ENCODE results near the gene CADPS. TPM values are rescaled to one million over a fixed set of nuclear protein-coding genes. Genes with fewer than 3 reads are reported as not detected.

CADPS gene
- total and polyA plus RNA-seq, 4 donors = 0.13 to 0.99 (median 0.75) TPM; not detected in 1

DNA sequence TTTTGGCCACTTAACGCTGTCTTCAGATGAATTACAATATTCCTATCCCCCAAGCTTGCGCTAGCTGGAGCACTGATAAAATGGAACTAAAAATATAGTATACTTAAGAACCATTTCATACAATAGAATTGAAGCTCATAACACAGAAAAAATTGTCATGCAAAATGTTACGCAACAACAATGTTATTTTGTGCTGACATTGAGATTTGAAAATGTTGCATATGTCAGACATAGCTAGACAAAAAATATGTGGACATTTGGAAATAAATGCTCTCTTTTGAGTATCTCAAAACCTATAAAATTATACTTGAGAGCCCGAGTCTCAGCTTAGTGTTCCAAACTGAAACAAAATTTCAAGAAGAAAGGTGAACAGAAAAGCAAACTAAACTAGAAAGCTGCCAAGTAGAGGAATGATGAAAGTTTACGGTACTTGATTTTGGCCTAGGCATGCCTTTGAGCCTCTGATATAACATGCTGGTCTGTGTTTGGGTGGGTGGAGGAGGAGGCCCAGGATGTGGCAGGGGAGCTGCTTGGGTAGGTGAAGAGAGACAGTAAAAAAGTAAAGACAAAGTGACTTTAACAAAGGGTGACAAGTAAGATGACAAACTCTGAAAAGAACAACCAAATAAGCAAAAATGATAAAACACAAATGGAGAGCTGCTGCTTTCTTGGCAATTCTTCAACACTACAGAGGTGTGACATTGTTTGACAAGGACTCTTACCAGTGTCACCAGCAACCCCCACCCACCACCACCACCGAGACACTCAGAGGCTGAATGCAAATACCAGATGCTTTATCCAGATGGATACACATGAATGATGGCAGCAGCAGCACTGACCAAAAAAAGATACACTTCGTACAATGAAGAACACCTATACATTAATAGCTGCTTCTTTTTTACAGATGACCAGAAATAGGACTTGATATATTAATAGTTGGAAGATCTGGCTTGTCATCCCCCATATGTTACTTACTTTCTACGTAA lies 372.6 kb downstream of the CADPS start:
- Histone ChIP-seq H3K4me1 (ENCODE audit: control insufficient read depth in 1 of 2, insufficient read depth in 2 of 2, low read length in 2 of 2) (no peaks in the 10 kb centered on the region), H3K27me3 (ENCODE audit: control insufficient read depth in 1 of 2, insufficient read depth in 2 of 2, low read length in 1 of 2) (no peaks in the 10 kb centered on the region), H3K27ac (ENCODE audit: low read depth in 1 of 2, low read length in 2 of 2) (no peak overlapping the region), H3K36me3 (ENCODE audit: control insufficient read depth in 1 of 2, insufficient read depth in 2 of 2, low read length in 1 of 2) (no peaks in the 10 kb centered on the region), H3K4me3 (ENCODE audit: low read length in 2 of 2) (no peak overlapping the region), H3K9me3 (ENCODE audit: control insufficient read depth, low read length) (no peaks in the 10 kb centered on the region)
- DNase-seq (no peak), ATAC-seq (ENCODE audit: low FRiP score) (no peak)
- 81 to 82% methylated on average over 8 of the region's 8 CpGs for WGBS, 2 donors
- intact Hi-C loops (cut with DNase I) = no loop called here

DNA sequence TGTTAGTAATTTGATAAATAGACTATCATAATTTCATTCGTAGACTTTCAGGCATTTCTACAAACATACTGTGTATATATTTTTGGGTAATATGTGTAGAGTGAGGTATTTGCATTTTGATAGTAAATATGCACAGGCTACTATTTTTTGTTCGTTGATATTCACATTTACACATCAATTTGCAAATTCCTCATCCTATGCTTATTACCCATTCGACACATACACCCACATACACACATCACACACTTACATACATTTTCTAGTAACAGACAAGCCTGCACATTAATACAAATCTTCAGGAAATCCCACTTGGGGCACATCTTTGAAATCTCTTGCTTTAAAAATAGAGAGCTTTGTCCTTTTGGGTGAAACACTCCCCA lies 373.9 kb downstream of the CADPS start:
- ATAC-seq (ENCODE audit: low FRiP score) = no peak
- no peaks in the 10 kb centered on the region for H3K27me3 ChIP-seq (ENCODE audit: control insufficient read depth in 1 of 2, insufficient read depth in 2 of 2, low read length in 1 of 2)
- WGBS, 2 donors = 92 to 94% methylated on average over 3 of the region's 3 CpGs
- H3K4me1 ChIP-seq (ENCODE audit: control insufficient read depth in 1 of 2, insufficient read depth in 2 of 2, low read length in 2 of 2) = no peaks in the 10 kb centered on the region
- no peak overlapping the region for H3K27ac ChIP-seq (ENCODE audit: low read depth in 1 of 2, low read length in 2 of 2)
- no peak overlapping the region for H3K4me3 ChIP-seq (ENCODE audit: low read length in 2 of 2)
- intact Hi-C loops (cut with DNase I) = no loop called here
- H3K9me3 ChIP-seq (ENCODE audit: control insufficient read depth, low read length) = no peaks in the 10 kb centered on the region
- H3K36me3 ChIP-seq (ENCODE audit: control insufficient read depth in 1 of 2, insufficient read depth in 2 of 2, low read length in 1 of 2) = no peaks in the 10 kb centered on the region
- DNase-seq = no peak

DNA sequence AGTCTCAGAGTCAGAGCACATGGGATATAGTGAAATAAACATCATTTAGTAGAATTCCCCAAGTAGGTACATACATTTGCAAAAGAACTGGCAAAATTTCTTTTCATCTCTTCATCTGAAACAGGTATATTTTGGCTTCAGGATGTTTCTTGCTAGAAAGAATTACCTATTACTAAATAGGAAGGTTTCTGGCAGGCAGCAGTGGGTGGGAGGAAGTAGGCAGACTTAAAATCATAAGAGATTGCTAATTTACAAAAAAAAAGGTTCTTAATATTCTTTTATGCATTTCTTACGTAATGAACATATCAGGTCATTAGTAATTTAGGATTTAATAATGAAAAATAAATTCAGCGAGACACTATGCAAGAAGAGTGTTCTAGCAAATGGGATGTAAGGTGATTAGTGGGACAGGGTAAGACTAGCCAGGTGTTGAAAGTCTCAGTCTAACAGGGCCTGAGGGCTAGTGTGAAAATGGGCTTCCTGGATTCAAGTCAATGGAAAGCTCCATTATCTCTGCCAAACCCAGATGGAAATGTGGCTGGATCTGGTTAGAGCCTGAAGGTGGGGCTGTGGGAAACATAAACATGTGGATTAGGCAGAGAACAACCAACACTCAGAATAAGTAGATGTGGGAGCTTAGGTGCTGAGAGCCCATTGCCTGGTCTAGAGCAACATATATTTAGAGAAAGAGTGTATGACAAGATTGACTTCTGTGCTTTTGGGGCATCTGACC lies 374.5 kb downstream of the CADPS start:
- no peak for ATAC-seq (ENCODE audit: low FRiP score)
- 96 to 98% methylated on average over 2 of the region's 2 CpGs for WGBS, 2 donors

DNA sequence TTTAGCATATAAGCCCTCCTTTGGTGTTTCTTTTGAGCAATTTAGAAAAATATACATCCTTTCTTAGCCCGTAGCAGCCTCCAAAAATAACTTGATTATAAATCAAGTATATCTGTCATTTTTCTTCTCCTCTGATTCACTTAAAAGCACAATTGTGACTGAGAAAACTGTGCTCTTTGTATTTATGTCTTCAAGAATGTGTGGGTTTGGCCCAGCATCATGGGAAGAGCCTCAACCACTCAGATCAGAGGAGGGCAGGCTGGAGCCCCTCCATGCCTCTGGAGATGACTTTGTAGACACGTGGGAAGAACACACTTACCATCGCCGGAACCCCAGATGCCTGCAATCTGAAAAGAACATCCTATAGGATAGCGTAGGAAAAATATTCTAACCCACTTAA lies 378.1 kb downstream of the CADPS start:
- Histone ChIP-seq H3K4me1 (ENCODE audit: control insufficient read depth in 1 of 2, insufficient read depth in 2 of 2, low read length in 2 of 2) (no peaks in the 10 kb centered on the region), H3K4me3 (ENCODE audit: low read length in 2 of 2) (no peak overlapping the region), H3K27ac (ENCODE audit: low read depth in 1 of 2, low read length in 2 of 2) (no peak overlapping the region), H3K36me3 (ENCODE audit: control insufficient read depth in 1 of 2, insufficient read depth in 2 of 2, low read length in 1 of 2) (no peaks in the 10 kb centered on the region), H3K27me3 (ENCODE audit: control insufficient read depth in 1 of 2, insufficient read depth in 2 of 2, low read length in 1 of 2) (no peaks in the 10 kb centered on the region), H3K9me3 (ENCODE audit: control insufficient read depth, low read length) (no peaks in the 10 kb centered on the region)
- intact Hi-C loops (cut with DNase I) = no loop called here
- DNase-seq (no peak), ATAC-seq (ENCODE audit: low FRiP score) (no peak)
- 65 to 70% methylated on average over 5 of the region's 5 CpGs for WGBS, 2 donors

More for the DNA sequence above, 374.5 kb downstream of the CADPS start:
- no peak for DNase-seq
- Histone ChIP-seq H3K4me1 (ENCODE audit: control insufficient read depth in 1 of 2, insufficient read depth in 2 of 2, low read length in 2 of 2) (no peaks in the 10 kb centered on the region), H3K4me3 (ENCODE audit: low read length in 2 of 2) (no peak overlapping the region), H3K36me3 (ENCODE audit: control insufficient read depth in 1 of 2, insufficient read depth in 2 of 2, low read length in 1 of 2) (no peaks in the 10 kb centered on the region), H3K27ac (ENCODE audit: low read depth in 1 of 2, low read length in 2 of 2) (no peak overlapping the region), H3K27me3 (ENCODE audit: control insufficient read depth in 1 of 2, insufficient read depth in 2 of 2, low read length in 1 of 2) (no peaks in the 10 kb centered on the region), H3K9me3 (ENCODE audit: control insufficient read depth, low read length) (no peaks in the 10 kb centered on the region)
- intact Hi-C loops (cut with DNase I) = no loop called here

DNA sequence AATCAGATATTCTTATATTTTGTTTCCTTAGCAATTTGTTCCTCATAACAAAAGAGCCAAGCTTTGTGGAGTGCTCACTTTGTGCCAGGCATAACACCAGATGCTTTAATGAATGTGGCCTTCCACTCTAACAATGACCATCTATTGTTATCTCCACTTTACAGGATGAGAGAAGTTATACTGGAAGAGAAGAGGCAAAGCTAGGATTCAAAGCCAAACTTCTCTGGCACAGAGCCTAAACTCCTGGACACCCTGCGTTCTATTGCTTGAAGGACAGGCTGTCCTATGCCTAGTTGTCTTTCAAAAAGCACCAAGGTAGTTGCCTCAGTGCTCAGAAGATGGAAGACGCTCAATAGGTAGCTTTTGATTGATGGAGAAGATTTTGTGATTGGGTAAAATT lies 378.7 kb downstream of the CADPS start:
- no peaks in the 10 kb centered on the region for H3K4me1 ChIP-seq (ENCODE audit: control insufficient read depth in 1 of 2, insufficient read depth in 2 of 2, low read length in 2 of 2)
- ATAC-seq (ENCODE audit: low FRiP score) (no peak), DNase-seq (no peak)
- H3K36me3 ChIP-seq (ENCODE audit: control insufficient read depth in 1 of 2, insufficient read depth in 2 of 2, low read length in 1 of 2) = no peaks in the 10 kb centered on the region
- no peak overlapping the region for H3K27ac ChIP-seq (ENCODE audit: low read depth in 1 of 2, low read length in 2 of 2)
- no peaks in the 10 kb centered on the region for H3K27me3 ChIP-seq (ENCODE audit: control insufficient read depth in 1 of 2, insufficient read depth in 2 of 2, low read length in 1 of 2)
- intact Hi-C loops (cut with DNase I) = no loop called here
- H3K9me3 ChIP-seq (ENCODE audit: control insufficient read depth, low read length) = no peaks in the 10 kb centered on the region
- H3K4me3 ChIP-seq (ENCODE audit: low read length in 2 of 2) = no peak overlapping the region
- 46 to 54% methylated on average over 2 of the region's 2 CpGs for WGBS, 2 donors

DNA sequence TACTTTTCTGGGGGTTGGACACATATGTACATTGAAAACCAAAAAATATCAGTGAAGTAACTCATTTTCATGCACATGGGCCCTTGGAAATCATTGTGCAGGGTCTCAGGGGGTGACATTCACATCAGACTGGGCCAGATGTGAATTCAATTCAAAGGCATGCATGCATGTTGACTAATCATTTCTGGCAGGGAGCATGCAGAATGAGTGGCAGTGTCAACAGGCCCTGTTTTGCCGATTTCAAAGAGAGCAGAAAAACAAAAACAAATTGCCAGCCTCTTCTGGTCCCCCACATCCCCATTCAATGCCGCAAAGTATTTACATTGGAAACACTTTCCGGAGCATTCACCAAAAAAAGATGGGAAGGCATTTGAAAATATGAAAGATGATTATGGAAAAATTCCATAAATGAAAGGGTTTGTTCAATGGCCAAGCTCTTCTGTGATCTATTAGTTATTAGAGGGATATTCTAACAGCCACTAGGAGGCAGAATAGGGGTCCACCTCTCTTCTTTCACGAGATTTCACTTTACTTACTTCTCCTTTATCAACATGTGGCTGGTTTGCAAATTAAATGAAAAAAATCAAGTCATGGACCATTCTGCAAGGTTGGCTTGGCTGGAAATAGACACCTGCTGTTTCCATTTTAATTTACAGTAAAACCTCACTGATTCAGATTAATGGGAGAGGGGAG lies 382.0 kb downstream of the CADPS start:
- Histone ChIP-seq H3K9me3 (ENCODE audit: control insufficient read depth, low read length) (no peaks in the 10 kb centered on the region), H3K4me3 (ENCODE audit: low read length in 2 of 2) (no peak overlapping the region), H3K27me3 (ENCODE audit: control insufficient read depth in 1 of 2, insufficient read depth in 2 of 2, low read length in 1 of 2) (no peaks in the 10 kb centered on the region), H3K27ac (ENCODE audit: low read depth in 1 of 2, low read length in 2 of 2) (no peak overlapping the region), H3K36me3 (ENCODE audit: control insufficient read depth in 1 of 2, insufficient read depth in 2 of 2, low read length in 1 of 2) (no peaks in the 10 kb centered on the region), H3K4me1 (ENCODE audit: control insufficient read depth in 1 of 2, insufficient read depth in 2 of 2, low read length in 2 of 2) (no peaks in the 10 kb centered on the region)
- DNase-seq (no peak), ATAC-seq (ENCODE audit: low FRiP score) (no peak)
- 14 to 35% methylated on average over 4 of the region's 4 CpGs for WGBS, 2 donors
- intact Hi-C loops (cut with DNase I) = no loop called here

DNA sequence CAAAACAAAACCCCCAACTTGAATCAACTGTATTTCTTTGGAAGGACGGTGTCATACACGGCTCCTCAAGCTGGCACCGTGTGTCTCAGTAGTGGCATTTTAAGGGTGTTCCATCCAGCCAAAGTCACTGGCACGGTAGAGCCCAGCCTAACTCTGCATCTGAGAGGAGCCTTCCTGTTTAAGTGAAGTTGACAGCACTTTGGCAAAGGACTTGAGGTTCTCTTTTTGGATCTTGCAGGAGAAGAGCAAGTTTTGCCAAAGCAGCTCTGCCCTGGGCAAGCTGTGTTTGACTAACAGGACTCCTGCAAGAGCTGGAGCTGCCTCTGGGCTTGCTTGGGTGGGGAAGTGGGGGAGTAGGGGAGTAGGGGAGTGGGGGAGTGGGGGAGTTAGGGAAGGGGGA lies 392.3 kb downstream of the CADPS start:
- 0 to 8% methylated on average over 4 of the region's 4 CpGs for WGBS, 2 donors
- H3K9me3 ChIP-seq (ENCODE audit: control insufficient read depth, low read length) = no peaks in the 10 kb centered on the region
- H3K4me1 ChIP-seq (ENCODE audit: control insufficient read depth in 1 of 2, insufficient read depth in 2 of 2, low read length in 2 of 2) = no peaks in the 10 kb centered on the region
- H3K27me3 ChIP-seq (ENCODE audit: control insufficient read depth in 1 of 2, insufficient read depth in 2 of 2, low read length in 1 of 2) = peaks cover 0 to 2% of the 10 kb centered on the region in 2 donors
- no peaks in the 10 kb centered on the region for H3K36me3 ChIP-seq (ENCODE audit: control insufficient read depth in 1 of 2, insufficient read depth in 2 of 2, low read length in 1 of 2)
- no peak overlapping the region for H3K27ac ChIP-seq (ENCODE audit: low read depth in 1 of 2, low read length in 2 of 2)
- intact Hi-C loops (cut with DNase I) = no loop called here
- DNase-seq (no peak), ATAC-seq (ENCODE audit: low FRiP score) (no peak)
- no peak overlapping the region for H3K4me3 ChIP-seq (ENCODE audit: low read length in 2 of 2)

DNA sequence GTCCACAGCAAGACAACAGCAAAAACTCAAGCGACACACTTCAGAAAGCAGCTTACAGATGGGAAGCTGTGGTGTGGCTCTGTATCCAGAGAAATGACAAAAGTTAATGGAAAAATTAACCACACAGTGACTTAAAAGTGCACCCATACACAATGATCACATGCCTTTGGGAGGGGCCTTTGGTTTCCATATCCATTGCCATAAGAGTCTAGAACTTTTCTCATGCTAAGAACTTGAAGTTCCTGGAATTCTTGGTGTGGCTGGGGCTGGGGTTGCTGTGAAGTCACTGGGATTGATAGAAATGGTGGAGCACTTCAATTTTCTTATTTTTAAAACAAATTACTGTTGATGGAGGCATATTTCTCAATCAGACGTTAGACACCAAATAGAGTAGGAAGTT lies 393.3 kb downstream of the CADPS start:
- Histone ChIP-seq H3K4me3 (ENCODE audit: low read length in 2 of 2) (no peak overlapping the region), H3K9me3 (ENCODE audit: control insufficient read depth, low read length) (no peaks in the 10 kb centered on the region), H3K27ac (ENCODE audit: low read depth in 1 of 2, low read length in 2 of 2) (no peak overlapping the region), H3K36me3 (ENCODE audit: control insufficient read depth in 1 of 2, insufficient read depth in 2 of 2, low read length in 1 of 2) (no peaks in the 10 kb centered on the region), H3K27me3 (ENCODE audit: control insufficient read depth in 1 of 2, insufficient read depth in 2 of 2, low read length in 1 of 2) (peaks cover 0 to 2% of the 10 kb centered on the region in 2 donors), H3K4me1 (ENCODE audit: control insufficient read depth in 1 of 2, insufficient read depth in 2 of 2, low read length in 2 of 2) (no peaks in the 10 kb centered on the region)
- 85 to 86% methylated on average over 2 of the region's 2 CpGs for WGBS, 2 donors
- DNase-seq (no peak), ATAC-seq (ENCODE audit: low FRiP score) (no peak)
- intact Hi-C loops (cut with DNase I) = no loop called here

Measured in aorta (tissue), 5 donors.